Gastrocnemius medialis (tissue), 4 donors: ENCODE measurements around the gene PDK3. TPM values are rescaled to one million over a fixed set of nuclear protein-coding genes. Genes with fewer than 3 reads are reported as not detected.
A peak's percentile ranks its signal among the peaks of the same experiment; 100 is the strongest.

Source experiments
- ATAC-seq, 2 donors: fragments of 150-250 bp; one replicate each; pipeline ENCODE4 v1.9.1; 2016
- DNase-seq, 2 donors: peaks; one replicate each; pipeline ENCODE4 v3.0.0-alpha.2; 2019
- H3K27ac ChIP-seq, 4 donors: fragments of 200-600 bp; sonication (generic); 1 replicate in 1 of 4; 2 replicates in 3 of 4; pipeline ENCODE4 v1.5.1; 2016 to 2018; ENCODE audit warnings: mild to moderate bottlenecking in 2 of 4, moderate library complexity in 1 of 4
- H3K27me3 ChIP-seq, 3 donors: fragments of 200-600 bp; sonication (generic) in 2 of 3; 1 replicate in 1 of 3; 2 replicates in 2 of 3; pipeline versions ENCODE4 v1.5.1 to v1.6.0; 2016 to 2019; ENCODE audit warnings: mild to moderate bottlenecking in 1 of 3, moderate library complexity in 1 of 3
- H3K36me3 ChIP-seq, 2 donors: fragments of 200-600 bp; sonication (generic) in 1 of 2; one replicate each; pipeline ENCODE4 v1.5.1; 2017 to 2018
- H3K4me1 ChIP-seq, 2 donors: fragments of 200-600 bp; sonication (generic) in 1 of 2; one replicate each; pipeline ENCODE4 v1.5.1; 2016 to 2017; ENCODE audit warnings: mild to moderate bottlenecking in 2 of 2
- H3K4me3 ChIP-seq, 4 donors: fragments of 200-600 bp; sonication (generic) in 3 of 4; 1 replicate in 1 of 4; 2 replicates in 3 of 4; pipeline ENCODE4 v1.5.1; 2016 to 2019; ENCODE audit warnings: mild to moderate bottlenecking in 2 of 4
- H3K9me3 ChIP-seq, 3 donors: fragments of 200-600 bp; sonication (generic) in 2 of 3; 1 replicate in 1 of 3; 2 replicates in 2 of 3; pipeline ENCODE4 v1.5.1; 2016 to 2019
- POLR2A ChIP-seq, 2 donors: fragments of 450-650 bp; IDR thresholded peaks; one replicate each; pipeline ENCODE4 v1.6.1; 2017; ENCODE audit warnings: antibody characterized with exemption in 2 of 2, mild to moderate bottlenecking in 2 of 2, moderate library complexity in 2 of 2
- in situ Hi-C, 4 donors: fragments of 200-750 bp; cut with MboI; loops; one replicate each; pipeline versions ENCODE4 v1.15.0 to v1.8.0; 2017; ENCODE audit warnings: low sequenced_read_pairs in 4 of 4
- intact Hi-C: fragments of 100-400 bp; cut with DNase I; formaldehyde crosslinking; loops from one replicate; pipeline ENCODE4 v1.15.1; 2023; ENCODE audit warnings: low total_unique reads
- total RNA-seq, 4 donors: library from RNA; depleted of rRNA; stranded (reverse); fragments of >200 nt; gene quantifications; one replicate each; pipeline versions ENCODE4 v1.1.0 to v1.2.3, GENCODE V29; 2016
- TF ChIP-seq, protein P1 (sequence below), 5 experiments: fragments of 450-650 bp in 3 of 5; fragments of 200-600 bp in 2 of 5; sonication (generic) in 2 of 5; IDR thresholded peaks in 4 of 5; conservative IDR thresholded peaks in 1 of 5; 1 replicate in 4 of 5; 2 replicates in 1 of 5; pipeline ENCODE4 v1.5.1; 2016 to 2019; ENCODE audit warnings: antibody characterized with exemption in 5 of 5, mild to moderate bottlenecking in 3 of 5, moderate library complexity in 3 of 5

PDK3 gene
- total RNA-seq, 4 donors from 2014 or later, result 1.8 to 4.5 (median 2.7) TPM

DNA sequence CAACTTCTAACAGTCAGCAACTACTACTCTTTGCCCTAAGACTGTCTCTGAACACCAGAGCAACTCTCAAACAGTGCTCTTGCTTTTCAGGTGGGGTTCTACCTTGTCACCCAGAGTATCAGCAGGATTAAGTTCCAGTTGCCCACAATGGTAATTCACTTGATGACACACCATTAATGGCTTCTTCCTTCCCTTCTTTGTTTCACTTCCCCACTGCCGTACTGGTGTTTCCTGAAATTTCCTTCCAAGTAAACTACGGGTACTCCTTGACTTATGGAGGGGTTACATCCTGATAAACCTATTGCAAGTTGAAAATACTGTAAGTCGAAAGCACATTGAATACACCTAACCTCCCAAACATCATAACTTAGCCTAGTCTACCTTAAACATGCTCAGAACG is 36.6 kb upstream of the PDK3 start:
- ATAC-seq (no peak), DNase-seq (no peak)
- Histone ChIP-seq H3K36me3 (no peaks in the 10 kb centered on the region), H3K27ac (no peak overlapping the region), H3K27me3 (no peaks in the 10 kb centered on the region), H3K4me3 (no peak overlapping the region), H3K9me3 (no peaks in the 10 kb centered on the region), H3K4me1 (no peaks in the 10 kb centered on the region)
- in situ Hi-C loops, result no loop called here
- intact Hi-C loops, result no loop called here
- TF ChIP-seq, protein P1, sequence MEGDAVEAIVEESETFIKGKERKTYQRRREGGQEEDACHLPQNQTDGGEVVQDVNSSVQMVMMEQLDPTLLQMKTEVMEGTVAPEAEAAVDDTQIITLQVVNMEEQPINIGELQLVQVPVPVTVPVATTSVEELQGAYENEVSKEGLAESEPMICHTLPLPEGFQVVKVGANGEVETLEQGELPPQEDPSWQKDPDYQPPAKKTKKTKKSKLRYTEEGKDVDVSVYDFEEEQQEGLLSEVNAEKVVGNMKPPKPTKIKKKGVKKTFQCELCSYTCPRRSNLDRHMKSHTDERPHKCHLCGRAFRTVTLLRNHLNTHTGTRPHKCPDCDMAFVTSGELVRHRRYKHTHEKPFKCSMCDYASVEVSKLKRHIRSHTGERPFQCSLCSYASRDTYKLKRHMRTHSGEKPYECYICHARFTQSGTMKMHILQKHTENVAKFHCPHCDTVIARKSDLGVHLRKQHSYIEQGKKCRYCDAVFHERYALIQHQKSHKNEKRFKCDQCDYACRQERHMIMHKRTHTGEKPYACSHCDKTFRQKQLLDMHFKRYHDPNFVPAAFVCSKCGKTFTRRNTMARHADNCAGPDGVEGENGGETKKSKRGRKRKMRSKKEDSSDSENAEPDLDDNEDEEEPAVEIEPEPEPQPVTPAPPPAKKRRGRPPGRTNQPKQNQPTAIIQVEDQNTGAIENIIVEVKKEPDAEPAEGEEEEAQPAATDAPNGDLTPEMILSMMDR (IDR thresholded peaks at IDR 0.05 in 4 of 5, conservative IDR thresholded peaks at IDR 0.05 in 1 of 5), result no peak
- TF ChIP-seq POLR2A (IDR thresholded peaks at IDR 0.05), result no peak

DNA sequence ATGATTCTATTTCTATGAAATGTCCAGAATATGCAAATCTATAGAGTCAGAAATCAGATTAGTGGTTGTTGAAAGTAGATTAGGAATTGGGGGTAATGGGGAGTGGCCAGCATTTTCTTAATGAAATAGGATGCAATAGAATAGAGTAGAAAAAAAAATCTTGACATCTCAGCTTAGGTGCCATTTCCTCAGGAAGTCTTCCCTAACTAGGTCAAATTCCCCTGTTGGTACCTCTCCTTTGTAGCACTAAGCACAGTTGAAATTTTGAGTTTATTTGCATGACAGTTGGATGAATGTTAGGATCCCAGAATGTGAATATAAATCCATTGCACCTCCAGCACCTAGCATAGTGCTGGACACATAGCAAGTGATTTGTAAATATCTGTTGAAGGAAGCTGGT is 30.0 kb upstream of the PDK3 start:
- TF ChIP-seq, protein P1 (IDR thresholded peaks at IDR 0.05 in 4 of 5, conservative IDR thresholded peaks at IDR 0.05 in 1 of 5), result no peak
- TF ChIP-seq POLR2A (IDR thresholded peaks at IDR 0.05), result no peak
- no peaks in the 10 kb centered on the region for H3K27me3 ChIP-seq
- ATAC-seq, result no peak

DNA sequence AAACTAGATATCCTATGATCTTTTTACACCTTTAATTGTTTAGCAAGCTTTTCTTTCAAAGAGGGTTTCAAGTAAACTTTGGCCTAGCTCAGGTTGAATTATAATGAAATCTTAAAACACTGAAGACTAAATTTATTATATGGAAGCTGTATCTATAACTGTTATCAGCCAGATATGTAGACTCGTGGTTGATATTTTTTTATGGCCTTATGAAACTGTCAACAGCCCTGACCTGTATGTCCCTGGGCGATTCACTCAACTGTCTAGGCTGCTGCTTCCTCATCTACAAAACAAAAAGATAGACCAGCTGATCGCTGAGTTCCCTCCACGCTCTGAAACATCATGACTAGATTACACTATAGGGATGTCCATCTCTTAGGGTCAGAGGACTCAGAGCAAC is 21.2 kb upstream of the PDK3 start:
- H3K4me3 ChIP-seq, result no peak overlapping the region
- in situ Hi-C loops, result no loop called here
- no peak for TF ChIP-seq POLR2A (IDR thresholded peaks at IDR 0.05)
- TF ChIP-seq, protein P1 (IDR thresholded peaks at IDR 0.05 in 4 of 5, conservative IDR thresholded peaks at IDR 0.05 in 1 of 5), result no peak
- H3K27ac ChIP-seq, result no peak overlapping the region
- DNase-seq (no peak), ATAC-seq (no peak)
- H3K36me3 ChIP-seq, result no peaks in the 10 kb centered on the region
- H3K9me3 ChIP-seq, result no peaks in the 10 kb centered on the region
- H3K27me3 ChIP-seq, result no peaks in the 10 kb centered on the region
- intact Hi-C loops, result no loop called here
- no peaks in the 10 kb centered on the region for H3K4me1 ChIP-seq

More for the DNA sequence above, 30.0 kb upstream of the PDK3 start:
- in situ Hi-C loops, result no loop called here
- no peak overlapping the region for H3K4me3 ChIP-seq
- no peaks in the 10 kb centered on the region for H3K36me3 ChIP-seq
- no peak for DNase-seq
- intact Hi-C loops, result no loop called here
- no peaks in the 10 kb centered on the region for H3K9me3 ChIP-seq
- no peaks in the 10 kb centered on the region for H3K4me1 ChIP-seq
- H3K27ac ChIP-seq, result no peak overlapping the region

- TF ChIP-seq, protein P1 (IDR thresholded peaks at IDR 0.05 in 4 of 5, conservative IDR thresholded peaks at IDR 0.05 in 1 of 5), result no peak
- no peak for TF ChIP-seq POLR2A (IDR thresholded peaks at IDR 0.05)
- Histone ChIP-seq H3K36me3 (no peaks in the 10 kb centered on the region), H3K4me3 (no peak overlapping the region), H3K27me3 (no peaks in the 10 kb centered on the region), H3K9me3 (no peaks in the 10 kb centered on the region), H3K27ac (no peak overlapping the region), H3K4me1 (no peaks in the 10 kb centered on the region)
- in situ Hi-C loops, result no loop called here
- ATAC-seq (peak in 1 of 2 donors; percentile 53), DNase-seq (no peak)
- intact Hi-C loops, result no loop called here
Observed at GRCh38 chrX:24444645-24445044, 20.4 kb upstream of the PDK3 start.

GRCh38 chrX:24448762-24449250 is 16.3 kb upstream of the PDK3 start:
- no peak overlapping the region for H3K4me3 ChIP-seq
- H3K27me3 ChIP-seq, result no peaks in the 10 kb centered on the region
- H3K27ac ChIP-seq, result no peak overlapping the region
- H3K36me3 ChIP-seq, result no peaks in the 10 kb centered on the region
- H3K4me1 ChIP-seq, result no peaks in the 10 kb centered on the region
- no peak for ATAC-seq
- in situ Hi-C loops, result no loop called here
- TF ChIP-seq POLR2A (IDR thresholded peaks at IDR 0.05), result no peak
- TF ChIP-seq, protein P1 (IDR thresholded peaks at IDR 0.05 in 4 of 5, conservative IDR thresholded peaks at IDR 0.05 in 1 of 5), result no peak
- no peaks in the 10 kb centered on the region for H3K9me3 ChIP-seq
- intact Hi-C loops, result no loop called here
- no peak for DNase-seq
